Gastrocnemius medialis (tissue), 4 donors: ENCODE measurements around the gene GPS2. TPM values are rescaled to one million over a fixed set of nuclear protein-coding genes. Genes with fewer than 3 reads are reported as not detected.
"Not testable (repeated sequence)": the region's sequence is repeated elsewhere in the genome, so short reads cannot be mapped to it uniquely, and the experiment has no call there.

Experiments
- ATAC-seq, 2 donors: fragments of 150-250 bp; one replicate each; pipeline ENCODE4 v1.9.1; 2016
- DNase-seq, 2 donors: peaks; one replicate each; pipeline ENCODE4 v3.0.0-alpha.2; 2019
- H3K27ac ChIP-seq, 4 donors: fragments of 200-600 bp; sonication (generic); 1 replicate in 1 of 4; 2 replicates in 3 of 4; pipeline ENCODE4 v1.5.1; 2016 to 2018; ENCODE audit warnings: mild to moderate bottlenecking in 2 of 4, moderate library complexity in 1 of 4
- H3K27me3 ChIP-seq, 3 donors: fragments of 200-600 bp; sonication (generic) in 2 of 3; 1 replicate in 1 of 3; 2 replicates in 2 of 3; pipeline versions ENCODE4 v1.5.1 to v1.6.0; 2016 to 2019; ENCODE audit warnings: mild to moderate bottlenecking in 1 of 3, moderate library complexity in 1 of 3
- H3K36me3 ChIP-seq, 2 donors: fragments of 200-600 bp; sonication (generic) in 1 of 2; one replicate each; pipeline ENCODE4 v1.5.1; 2017 to 2018
- H3K4me1 ChIP-seq, 2 donors: fragments of 200-600 bp; sonication (generic) in 1 of 2; one replicate each; pipeline ENCODE4 v1.5.1; 2016 to 2017; ENCODE audit warnings: mild to moderate bottlenecking in 2 of 2
- H3K4me3 ChIP-seq, 4 donors: fragments of 200-600 bp; sonication (generic) in 3 of 4; 1 replicate in 1 of 4; 2 replicates in 3 of 4; pipeline ENCODE4 v1.5.1; 2016 to 2019; ENCODE audit warnings: mild to moderate bottlenecking in 2 of 4
- H3K9me3 ChIP-seq, 3 donors: fragments of 200-600 bp; sonication (generic) in 2 of 3; 1 replicate in 1 of 3; 2 replicates in 2 of 3; pipeline ENCODE4 v1.5.1; 2016 to 2019
- POLR2A ChIP-seq, 2 donors: fragments of 450-650 bp; IDR thresholded peaks; one replicate each; pipeline ENCODE4 v1.6.1; 2017; ENCODE audit warnings: antibody characterized with exemption in 2 of 2, mild to moderate bottlenecking in 2 of 2, moderate library complexity in 2 of 2
- in situ Hi-C, 4 donors: fragments of 200-750 bp; cut with MboI; loops; one replicate each; pipeline versions ENCODE4 v1.15.0 to v1.8.0; 2017; ENCODE audit warnings: low sequenced_read_pairs in 4 of 4
- intact Hi-C: fragments of 100-400 bp; cut with DNase I; formaldehyde crosslinking; loops from one replicate; pipeline ENCODE4 v1.15.1; 2023; ENCODE audit warnings: low total_unique reads
- total RNA-seq, 4 donors: library from RNA; depleted of rRNA; stranded (reverse); fragments of >200 nt; gene quantifications; one replicate each; pipeline versions ENCODE4 v1.1.0 to v1.2.3, GENCODE V29; 2016
- TF ChIP-seq, protein P1 (sequence below), 5 experiments: fragments of 450-650 bp in 3 of 5; fragments of 200-600 bp in 2 of 5; sonication (generic) in 2 of 5; IDR thresholded peaks in 4 of 5; conservative IDR thresholded peaks in 1 of 5; 1 replicate in 4 of 5; 2 replicates in 1 of 5; pipeline ENCODE4 v1.5.1; 2016 to 2019; ENCODE audit warnings: antibody characterized with exemption in 5 of 5, mild to moderate bottlenecking in 3 of 5, moderate library complexity in 3 of 5

The GPS2 gene
- total RNA-seq, 4 donors from 2014 or later, result 135 to 240 (median 169) TPM

- peaks cover 0 to 6% of the 10 kb centered on the region in 2 donors for H3K4me1 ChIP-seq
- H3K9me3 ChIP-seq, result no peaks in the 10 kb centered on the region
- intact Hi-C loops, result loop anchor here (10.0 kb wide), 1 partner anchor 297 kb away; the partner anchor contains the start of gene SLC16A11
- in situ Hi-C loops, result loop anchor here in 1 of 4 donors (10.0 to 25.0 kb wide), 2 partner anchors 223 to 305 kb away; partner anchors contain the start of genes SENP3, SLC16A11 and SLC16A13
- H3K27ac ChIP-seq, result no peak overlapping the region
- TF ChIP-seq, protein P1, sequence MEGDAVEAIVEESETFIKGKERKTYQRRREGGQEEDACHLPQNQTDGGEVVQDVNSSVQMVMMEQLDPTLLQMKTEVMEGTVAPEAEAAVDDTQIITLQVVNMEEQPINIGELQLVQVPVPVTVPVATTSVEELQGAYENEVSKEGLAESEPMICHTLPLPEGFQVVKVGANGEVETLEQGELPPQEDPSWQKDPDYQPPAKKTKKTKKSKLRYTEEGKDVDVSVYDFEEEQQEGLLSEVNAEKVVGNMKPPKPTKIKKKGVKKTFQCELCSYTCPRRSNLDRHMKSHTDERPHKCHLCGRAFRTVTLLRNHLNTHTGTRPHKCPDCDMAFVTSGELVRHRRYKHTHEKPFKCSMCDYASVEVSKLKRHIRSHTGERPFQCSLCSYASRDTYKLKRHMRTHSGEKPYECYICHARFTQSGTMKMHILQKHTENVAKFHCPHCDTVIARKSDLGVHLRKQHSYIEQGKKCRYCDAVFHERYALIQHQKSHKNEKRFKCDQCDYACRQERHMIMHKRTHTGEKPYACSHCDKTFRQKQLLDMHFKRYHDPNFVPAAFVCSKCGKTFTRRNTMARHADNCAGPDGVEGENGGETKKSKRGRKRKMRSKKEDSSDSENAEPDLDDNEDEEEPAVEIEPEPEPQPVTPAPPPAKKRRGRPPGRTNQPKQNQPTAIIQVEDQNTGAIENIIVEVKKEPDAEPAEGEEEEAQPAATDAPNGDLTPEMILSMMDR (IDR thresholded peaks at IDR 0.05 in 4 of 5, conservative IDR thresholded peaks at IDR 0.05 in 1 of 5), result no peak
- TF ChIP-seq POLR2A (IDR thresholded peaks at IDR 0.05), result no peak
- ATAC-seq (no peak), DNase-seq (no peak)
- H3K27me3 ChIP-seq, result peaks cover 10 to 34% (median 19%) of the 10 kb centered on the region in 3 donors
- no peak overlapping the region for H3K4me3 ChIP-seq
- no peaks in the 10 kb centered on the region for H3K36me3 ChIP-seq
Observed at GRCh38 chr17:7341842-7342241, 26.7 kb upstream of the GPS2 start.

DNA sequence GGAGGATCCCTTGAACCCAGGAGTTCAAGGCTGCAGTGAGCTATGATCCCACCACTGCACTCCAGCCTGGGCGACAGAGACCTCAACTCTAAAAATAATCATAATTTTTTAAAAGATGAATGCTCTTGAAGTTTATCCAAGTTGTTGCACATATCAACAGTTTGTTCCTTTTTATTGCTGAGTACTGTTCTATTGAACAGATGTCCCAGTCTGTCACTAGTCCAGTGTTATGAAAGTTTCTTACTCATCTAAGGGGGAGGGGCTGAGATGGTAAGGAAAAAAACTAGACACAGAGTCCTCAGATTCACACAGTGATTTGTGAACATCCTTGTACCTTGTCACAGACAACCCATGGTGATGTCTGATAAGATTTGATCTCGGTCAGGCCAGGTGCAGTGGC, 25.0 kb upstream of the GPS2 start:
- ATAC-seq (peak; percentile 67 to 91), DNase-seq (no peak)
- intact Hi-C loops (loop anchor here (10.0 kb wide), 1 partner anchor 295 kb away; the partner anchor contains the start of gene SLC16A11), in situ Hi-C loops (loop anchor here in 1 of 4 donors (10.0 to 25.0 kb wide), 2 partner anchors 225 to 303 kb away; partner anchors contain the start of genes SENP3, SLC16A11 and SLC16A13)
- TF ChIP-seq, protein P1 (IDR thresholded peaks at IDR 0.05 in 4 of 5, conservative IDR thresholded peaks at IDR 0.05 in 1 of 5), result no peak
- TF ChIP-seq POLR2A (IDR thresholded peaks at IDR 0.05), result no peak
- Histone ChIP-seq H3K36me3 (no peaks in the 10 kb centered on the region), H3K4me3 (no peak overlapping the region), H3K4me1 (peaks cover 0 to 6% of the 10 kb centered on the region in 2 donors), H3K27ac (no peak overlapping the region), H3K27me3 (peaks cover 22 to 49% (median 32%) of the 10 kb centered on the region in 3 donors), H3K9me3 (no peaks in the 10 kb centered on the region)

- ATAC-seq, H3K36me3 ChIP-seq, intact Hi-C loops, H3K4me3 ChIP-seq, H3K4me1 ChIP-seq, H3K9me3 ChIP-seq, DNase-seq, H3K27ac ChIP-seq: not testable (repeated sequence)
- H3K27me3 ChIP-seq, result peaks cover 29 to 50% (median 41%) of the 10 kb centered on the region in 3 donors
- in situ Hi-C loops, result loop anchor here in 1 of 4 donors (25.0 kb wide), 1 partner anchor 300 kb away; the partner anchor contains the start of genes SLC16A11 and SLC16A13
Observed at GRCh38 chr17:7337600-7337999, 22.4 kb upstream of the GPS2 start.

DNA sequence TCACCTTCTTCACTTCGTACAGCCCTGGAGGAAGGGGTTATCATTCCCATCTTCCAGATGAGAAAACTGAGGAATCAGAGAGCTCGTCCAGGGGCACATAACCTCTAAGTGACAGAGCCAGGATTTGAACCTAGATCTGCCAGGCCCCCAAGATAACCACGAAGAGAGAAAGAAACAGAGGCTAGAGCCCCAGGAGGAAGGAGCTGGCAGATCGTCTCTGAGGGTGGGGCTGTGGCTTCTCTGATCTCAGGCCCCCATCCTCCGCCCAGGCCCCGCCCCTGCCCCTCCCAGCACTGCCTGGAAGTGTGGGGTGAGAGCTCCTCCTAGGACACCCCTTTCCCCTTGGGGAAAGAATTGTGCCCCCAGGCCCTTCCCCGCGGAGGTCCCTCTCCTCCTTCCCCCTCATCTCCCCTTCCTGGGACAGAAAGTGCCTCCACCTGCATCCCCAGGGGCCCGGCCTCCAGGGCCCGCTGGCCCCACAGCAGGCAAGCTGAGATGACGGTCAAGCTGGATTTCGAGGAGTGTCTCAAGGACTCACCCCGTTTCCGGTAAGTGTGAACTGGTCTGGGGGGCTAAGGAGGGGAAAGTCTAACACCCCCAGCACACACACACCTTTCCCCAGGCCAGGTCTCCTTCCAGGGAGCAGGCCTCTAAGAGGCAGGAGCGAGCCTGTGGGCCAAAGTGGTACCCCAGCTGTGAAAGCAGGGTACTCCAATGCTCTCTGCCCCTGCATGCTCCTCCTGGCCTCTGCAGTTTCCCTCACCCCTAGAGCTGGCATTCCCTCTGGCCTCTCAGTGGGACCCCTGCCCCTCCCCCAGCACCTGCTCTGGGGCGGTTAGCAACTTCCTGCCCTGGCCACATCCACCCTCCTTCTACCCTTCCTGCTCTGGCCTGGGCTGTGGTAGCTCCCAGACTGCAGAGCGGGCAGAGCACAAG, 21.3 kb upstream of the GPS2 start, which contains the start of gene ACAP1:
TSS of gene ACAP1 (plus strand) at position 290 of the 936 bp plus-strand sequence. CDS start at position 496, 206 bp downstream.
- no peak within 1 kb of the TSS for H3K27ac ChIP-seq
- no peak for TF ChIP-seq POLR2A (IDR thresholded peaks at IDR 0.05)
- DNase-seq (no peak), ATAC-seq (no peak)
- H3K27me3 ChIP-seq, result peaks cover 29 to 46% (median 41%) of the 10 kb centered on the region in 3 donors
- H3K4me3 ChIP-seq, result no peak within 1 kb of the TSS
- H3K36me3 ChIP-seq, result no peaks in the 10 kb centered on the region
- in situ Hi-C loops (loop anchor here in 1 of 4 donors (25.0 kb wide), 1 partner anchor 299 kb away; the partner anchor contains the start of genes SLC16A11 and SLC16A13), intact Hi-C loops (no loop called here)
- H3K9me3 ChIP-seq, result no peaks in the 10 kb centered on the region
- peaks cover 0 to 6% of the 10 kb centered on the region in 2 donors for H3K4me1 ChIP-seq

DNA sequence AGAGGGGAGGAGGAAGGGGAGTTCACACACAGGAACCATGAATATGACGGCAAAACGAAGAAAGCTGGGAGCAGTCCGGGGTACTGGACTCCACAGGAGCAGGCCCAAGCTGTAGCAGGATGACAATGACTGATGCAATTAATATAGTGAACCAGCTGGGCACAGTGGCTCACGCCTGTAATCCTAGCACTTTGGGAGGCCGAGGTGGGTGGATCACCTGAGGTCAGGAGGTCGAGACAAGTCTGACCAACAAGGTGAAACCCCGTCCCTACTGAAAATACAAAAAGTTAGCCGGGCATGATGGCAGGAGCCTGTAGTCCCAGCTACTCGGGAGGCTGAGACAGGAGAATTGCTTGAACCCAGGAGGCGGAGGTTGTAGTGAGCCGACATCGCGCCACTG, 20.6 kb upstream of the GPS2 start:
- H3K9me3 ChIP-seq, H3K36me3 ChIP-seq, ATAC-seq, DNase-seq, intact Hi-C loops, H3K27ac ChIP-seq, H3K4me1 ChIP-seq, H3K4me3 ChIP-seq: not testable (repeated sequence)
- peaks cover 29 to 46% (median 41%) of the 10 kb centered on the region in 3 donors for H3K27me3 ChIP-seq
- in situ Hi-C loops, result loop anchor here in 1 of 4 donors (25.0 kb wide), 1 partner anchor 298 kb away; the partner anchor contains the start of genes SLC16A11 and SLC16A13
